ENCODE measurements around the gene KHDC3L. TPM values are rescaled to one million over a fixed set of nuclear protein-coding genes. Genes with fewer than 3 reads are reported as not detected.

The KHDC3L gene
- polyA plus RNA-seq, 6 donors from 2014 or later, result not detected

Other genes starting within 250 kb of the KHDC3L start
- not detected for gene KHDC1L, start 137.2 kb upstream of the KHDC3L start, polyA plus RNA-seq (ENCODE audit: low read depth in 6 of 6)
- gene KHDC1, start 99.5 kb upstream of the KHDC3L start, polyA plus RNA-seq (ENCODE audit: low read depth in 6 of 6), result 10 to 100 TPM in 1 of 6 donors, 1 to 10 TPM in 4, under 1 TPM in 1; 0.48 to 11.4 (median 2.6) TPM
- gene DPPA5, start 8.4 kb upstream of the KHDC3L start, polyA plus RNA-seq (ENCODE audit: low read depth in 6 of 6), result not detected
- gene OOEP, start 7.2 kb downstream of the KHDC3L start, polyA plus RNA-seq (ENCODE audit: low read depth in 6 of 6), result under 1 TPM in 1 of 6 donors, not detected in 5; 0.35 TPM
- gene DDX43, start 32.2 kb downstream of the KHDC3L start, polyA plus RNA-seq (ENCODE audit: low read depth in 6 of 6), result 1 to 10 TPM in 2 of 6 donors, under 1 TPM in 3, not detected in 1; 0.28 to 2.2 (median 0.41) TPM
- gene CGAS, start 89.6 kb downstream of the KHDC3L start, polyA plus RNA-seq (ENCODE audit: low read depth in 6 of 6), result 10 to 100 TPM in 4 of 6 donors, 1 to 10 TPM in 2; 2.4 to 15.0 (median 10.3) TPM
- gene MTO1, start 99.1 kb downstream of the KHDC3L start, polyA plus RNA-seq (ENCODE audit: low read depth in 6 of 6), result 10 to 100 TPM; 24.3 to 56.5 (median 30.8) TPM
- gene EEF1A1, start 158.4 kb downstream of the KHDC3L start, polyA plus RNA-seq (ENCODE audit: low read depth in 6 of 6), result over 10,000 TPM in 1 of 6 donors, 1,000 to 10,000 TPM in 5; 7,111 to 10,868 (median 8,890) TPM